ENCODE measurements around the gene PCDHGB2.
A peak's percentile ranks its signal among the peaks of the same experiment; 100 is the strongest.
"Not testable (repeated sequence)": the region's sequence is repeated elsewhere in the genome, so short reads cannot be mapped to it uniquely, and the experiment has no call there.

Gene PCDHGB2

GRCh38 chr5:141351591-141351990, 8.2 kb upstream of the PCDHGB2 start:
- no peak for DNase-seq

GRCh38 chr5:141354900-141355469, 4.8 kb upstream of the PCDHGB2 start, which contains the start of gene PCDHGA4:
PCDHGA4 (plus strand) TSS chr5:141355021; CDS start chr5:141355108, 87 bp downstream.
- no peak for DNase-seq

GRCh38 chr5:141355641-141356040, 4.2 kb upstream of the PCDHGB2 start:
- DNase-seq = no peak

GRCh38 chr5:141356133-141356532, 3.7 kb upstream of the PCDHGB2 start:
- no peak for DNase-seq

- DNase-seq = no peak
Measured at GRCh38 chr5:141356950-141357349, 2.8 kb upstream of the PCDHGB2 start.

- DNase-seq = no peak
Measured at GRCh38 chr5:141360685-141361084, 891 bp downstream of the PCDHGB2 start.

- DNase-seq = no peak
Measured at GRCh38 chr5:141362719-141363118, 2.9 kb downstream of the PCDHGB2 start.

GRCh38 chr5:141363952-141364660, 4.3 kb downstream of the PCDHGB2 start, which contains the start of gene PCDHGA5:
PCDHGA5 (plus strand) TSS chr5:141364162; CDS start chr5:141364331, 169 bp downstream.
- DNase-seq = no peak

GRCh38 chr5:141366016-141366896, 6.5 kb downstream of the PCDHGB2 start:
- no peak for DNase-seq

GRCh38 chr5:141369994-141370848, 10.4 kb downstream of the PCDHGB2 start, which contains the start of gene PCDHGB3:
PCDHGB3 (plus strand) TSS chr5:141370242; CDS start chr5:141370395, 153 bp downstream.
- DNase-seq = peak; percentile 36

GRCh38 chr5:141371572-141372475, 12.0 kb downstream of the PCDHGB2 start:
- DNase-seq = no peak

- no peak for DNase-seq
Measured at GRCh38 chr5:141373673-141374317, 14.0 kb downstream of the PCDHGB2 start, which contains the start of gene PCDHGA6. PCDHGA6 (plus strand) TSS chr5:141373891; CDS start chr5:141374084, 193 bp downstream.

GRCh38 chr5:141374627-141375026, 14.8 kb downstream of the PCDHGB2 start:
- no peak for DNase-seq

- not testable (repeated sequence) for DNase-seq
Measured at GRCh38 chr5:141375444-141376155, 15.8 kb downstream of the PCDHGB2 start.

GRCh38 chr5:141382469-141383294, 22.9 kb downstream of the PCDHGB2 start, which contains the start of gene PCDHGA7:
PCDHGA7 (plus strand) TSS chr5:141382742; CDS start chr5:141382900, 158 bp downstream.
- no peak for DNase-seq

GRCh38 chr5:141383345-141383744, 23.6 kb downstream of the PCDHGB2 start:
- DNase-seq = no peak

GRCh38 chr5:141384471-141385267, 24.9 kb downstream of the PCDHGB2 start:
- no peak for DNase-seq

Measured in activated naive CD4-positive, alpha-beta T cell treated with Interleukin-2 at 50 U/mL for 16 hours (primary cell).